Measurements from ENCODE around the gene NHERF2.
"Not testable (repeated sequence)": the region's sequence is repeated elsewhere in the genome, so short reads cannot be mapped to it uniquely, and the experiment has no call there.

- not testable (repeated sequence) for TF ChIP-seq CHD1, BHLHE40 (IDR thresholded peaks at IDR 0.05; ENCODE audit: low read depth, low read length)
- TF ChIP-seq, protein P1, sequence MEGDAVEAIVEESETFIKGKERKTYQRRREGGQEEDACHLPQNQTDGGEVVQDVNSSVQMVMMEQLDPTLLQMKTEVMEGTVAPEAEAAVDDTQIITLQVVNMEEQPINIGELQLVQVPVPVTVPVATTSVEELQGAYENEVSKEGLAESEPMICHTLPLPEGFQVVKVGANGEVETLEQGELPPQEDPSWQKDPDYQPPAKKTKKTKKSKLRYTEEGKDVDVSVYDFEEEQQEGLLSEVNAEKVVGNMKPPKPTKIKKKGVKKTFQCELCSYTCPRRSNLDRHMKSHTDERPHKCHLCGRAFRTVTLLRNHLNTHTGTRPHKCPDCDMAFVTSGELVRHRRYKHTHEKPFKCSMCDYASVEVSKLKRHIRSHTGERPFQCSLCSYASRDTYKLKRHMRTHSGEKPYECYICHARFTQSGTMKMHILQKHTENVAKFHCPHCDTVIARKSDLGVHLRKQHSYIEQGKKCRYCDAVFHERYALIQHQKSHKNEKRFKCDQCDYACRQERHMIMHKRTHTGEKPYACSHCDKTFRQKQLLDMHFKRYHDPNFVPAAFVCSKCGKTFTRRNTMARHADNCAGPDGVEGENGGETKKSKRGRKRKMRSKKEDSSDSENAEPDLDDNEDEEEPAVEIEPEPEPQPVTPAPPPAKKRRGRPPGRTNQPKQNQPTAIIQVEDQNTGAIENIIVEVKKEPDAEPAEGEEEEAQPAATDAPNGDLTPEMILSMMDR (conservative IDR thresholded peaks at IDR 0.05; ENCODE audit: low read depth, low read length) = not testable (repeated sequence)
These were observed 15.0 kb upstream of the NHERF2 start for GRCh38 chr16:2011726-2012125.
